WTC11 (cell line): ENCODE measurements around the gene ARL15.

ENCODE experiments used
- CTCF ChIP-seq: fragments of 200-600 bp; IDR thresholded peaks from 2 replicates; pipeline ENCODE4 v1.8.0; 2022; ENCODE audit warnings: antibody characterized with exemption
- JUN ChIP-seq: sonication (generic); formaldehyde crosslinking; IDR thresholded peaks from 2 replicates; pipeline ENCODE4 v1.8.0; 2023; ENCODE audit warnings: mild to moderate bottlenecking, missing genetic modification reagents
- NFYB ChIP-seq: sonication (generic); formaldehyde crosslinking; conservative IDR thresholded peaks from 2 replicates; pipeline ENCODE4 v1.8.0; 2022; ENCODE audit warnings: low read depth, missing genetic modification reagents
- RELA ChIP-seq: sonication (generic); formaldehyde crosslinking; IDR thresholded peaks from 2 replicates; pipeline ENCODE4 v1.8.1; 2022; ENCODE audit warnings: missing genetic modification reagents, mild to moderate bottlenecking, borderline replicate concordance
- ZNF219 ChIP-seq: sonication (generic); formaldehyde crosslinking; IDR thresholded peaks from 2 replicates; pipeline ENCODE4 v1.8.0; 2023; ENCODE audit warnings: missing genetic modification reagents, mild to moderate bottlenecking, borderline replicate concordance

GRCh38 chr5:54062958-54063357 lies 247.4 kb downstream of the ARL15 start:
- no peak for TF ChIP-seq ZNF219
- TF ChIP-seq JUN (CRISPR knock-in tag) = no peak
- no peak for TF ChIP-seq CTCF
- TF ChIP-seq RELA = no peak
- TF ChIP-seq NFYB (CRISPR knock-in tag) = no peak
